Upper lobe of right lung (tissue), 1 donor: ENCODE results near the gene PLXNA4. TPM values are rescaled to one million over a fixed set of nuclear protein-coding genes. Genes with fewer than 3 reads are reported as not detected.

ENCODE experiments used
- ATAC-seq: fragments of 200-7000 bp; cut with Tn5 transposase; one replicate; pipeline ENCODE4 v1.9.1; 2020; ENCODE audit warnings: mild to moderate bottlenecking, moderate library complexity
- DNase-seq: peaks from one replicate; pipeline ENCODE4 v3.0.0-alpha.2; 2020
- H3K27ac ChIP-seq: fragments of 200-600 bp; one replicate; pipeline ENCODE4 v1.8.0; 2022
- H3K27me3 ChIP-seq: fragments of 200-600 bp; one replicate; pipeline ENCODE4 v1.8.0; 2022; ENCODE audit warnings: mild to moderate bottlenecking
- H3K36me3 ChIP-seq: fragments of 200-600 bp; one replicate; pipeline ENCODE4 v1.8.0; 2022
- H3K4me1 ChIP-seq: fragments of 200-600 bp; one replicate; pipeline ENCODE4 v1.8.0; 2022
- H3K4me3 ChIP-seq: fragments of 200-600 bp; one replicate; pipeline ENCODE4 v1.8.0; 2022; ENCODE audit warnings: mild to moderate bottlenecking
- H3K9me3 ChIP-seq: fragments of 200-600 bp; one replicate; pipeline ENCODE4 v1.8.0; 2022
- intact Hi-C: fragments of 100-400 bp; cut with DNase I; formaldehyde crosslinking; loops from one replicate; pipeline ENCODE4 v1.11.0; 2022
- total RNA-seq: library from RNA; stranded (reverse); fragmentation: NEBNext Ultra II Directional; extraction: Animal tissue kit (Norgen Biotek cat#: 25700); gene quantifications from one replicate; pipeline ENCODE4 v1.2.1, GENCODE V29; 2021
- TF ChIP-seq, protein P1 (sequence below): fragments of 200-600 bp; IDR thresholded peaks from one replicate; pipeline ENCODE4 v1.8.0; 2022; ENCODE audit warnings: antibody characterized with exemption
- donor health status: DM: no; HTN: yes; CAD: no; lungs with severe emphysema.

PLXNA4 gene
- total RNA-seq, 1 donor from 2014 or later: 7.2 TPM

DNA sequence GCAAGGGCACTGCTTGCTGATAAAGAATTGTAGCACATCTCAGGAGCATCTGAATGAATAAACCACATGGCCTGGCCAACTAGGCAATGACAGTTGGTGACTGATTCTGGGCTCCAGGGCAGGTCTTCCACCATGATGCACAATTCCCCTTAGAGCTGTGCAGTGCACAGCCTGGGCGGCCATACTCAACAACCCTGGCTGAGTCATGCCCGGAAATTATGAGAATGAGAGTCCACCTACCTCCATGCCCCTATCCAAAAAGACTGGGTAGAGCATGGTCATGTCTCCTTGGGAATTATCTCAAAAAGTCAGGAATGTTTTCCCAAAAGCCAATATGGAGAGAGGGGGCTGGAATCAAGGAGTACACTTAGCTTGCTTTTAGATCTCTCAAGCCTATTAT lies 425.6 kb downstream of the PLXNA4 start:
- DNase-seq: no peak
- TF ChIP-seq, protein P1, sequence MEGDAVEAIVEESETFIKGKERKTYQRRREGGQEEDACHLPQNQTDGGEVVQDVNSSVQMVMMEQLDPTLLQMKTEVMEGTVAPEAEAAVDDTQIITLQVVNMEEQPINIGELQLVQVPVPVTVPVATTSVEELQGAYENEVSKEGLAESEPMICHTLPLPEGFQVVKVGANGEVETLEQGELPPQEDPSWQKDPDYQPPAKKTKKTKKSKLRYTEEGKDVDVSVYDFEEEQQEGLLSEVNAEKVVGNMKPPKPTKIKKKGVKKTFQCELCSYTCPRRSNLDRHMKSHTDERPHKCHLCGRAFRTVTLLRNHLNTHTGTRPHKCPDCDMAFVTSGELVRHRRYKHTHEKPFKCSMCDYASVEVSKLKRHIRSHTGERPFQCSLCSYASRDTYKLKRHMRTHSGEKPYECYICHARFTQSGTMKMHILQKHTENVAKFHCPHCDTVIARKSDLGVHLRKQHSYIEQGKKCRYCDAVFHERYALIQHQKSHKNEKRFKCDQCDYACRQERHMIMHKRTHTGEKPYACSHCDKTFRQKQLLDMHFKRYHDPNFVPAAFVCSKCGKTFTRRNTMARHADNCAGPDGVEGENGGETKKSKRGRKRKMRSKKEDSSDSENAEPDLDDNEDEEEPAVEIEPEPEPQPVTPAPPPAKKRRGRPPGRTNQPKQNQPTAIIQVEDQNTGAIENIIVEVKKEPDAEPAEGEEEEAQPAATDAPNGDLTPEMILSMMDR: no peak
- Histone ChIP-seq H3K36me3 (no peaks in the 10 kb centered on the region), H3K4me3 (no peak overlapping the region), H3K27me3 (no peaks in the 10 kb centered on the region), H3K9me3 (no peaks in the 10 kb centered on the region), H3K4me1 (no peaks in the 10 kb centered on the region), H3K27ac (no peak overlapping the region)
- ATAC-seq: no peak
- intact Hi-C loops: no loop called here

DNA sequence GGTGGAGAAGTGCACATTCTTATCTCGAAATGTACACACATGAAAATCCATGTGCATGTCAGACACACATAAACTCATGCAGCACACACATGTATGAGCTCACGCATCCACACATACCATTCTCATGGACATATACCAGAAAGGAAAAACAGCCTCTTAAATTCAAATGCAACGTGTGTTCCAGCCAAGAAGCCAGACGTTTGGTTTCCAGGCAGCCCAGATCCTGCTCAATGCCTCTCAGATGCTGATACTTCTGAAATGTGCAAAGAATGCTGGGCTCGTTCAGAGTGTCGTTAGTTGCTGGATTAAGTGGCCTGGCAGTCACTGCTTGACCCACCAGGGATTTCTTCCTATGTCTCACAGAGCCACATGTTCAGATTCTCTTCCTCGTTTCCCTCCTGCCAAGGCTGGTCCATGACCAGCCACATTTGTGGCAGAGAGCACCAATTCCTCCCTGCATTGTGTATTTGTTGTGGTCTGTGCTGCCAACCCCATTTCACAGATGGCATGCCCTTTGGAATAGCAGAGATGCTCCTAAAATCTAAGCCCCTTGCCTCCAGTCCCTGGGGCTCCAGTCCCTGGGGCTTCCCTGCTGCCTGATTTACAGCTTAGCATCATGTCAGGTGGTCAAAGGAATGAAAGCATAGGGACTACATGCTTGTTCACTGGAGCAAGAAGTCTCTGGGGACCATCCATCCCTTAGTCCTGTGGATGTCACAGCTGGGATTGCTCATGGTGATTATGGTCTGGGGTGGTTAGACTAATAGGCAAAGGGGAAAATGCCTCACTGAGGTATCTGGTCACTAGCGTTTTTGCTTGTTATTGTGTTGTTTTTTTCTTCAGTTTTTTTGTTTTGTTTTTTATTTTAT lies 426.6 kb downstream of the PLXNA4 start:
- Histone ChIP-seq H3K27ac (no peak overlapping the region), H3K27me3 (no peaks in the 10 kb centered on the region), H3K4me3 (no peak overlapping the region), H3K36me3 (no peaks in the 10 kb centered on the region), H3K9me3 (no peaks in the 10 kb centered on the region), H3K4me1 (no peaks in the 10 kb centered on the region)
- TF ChIP-seq, protein P1: no peak
- ATAC-seq (no peak), DNase-seq (no peak)
- intact Hi-C loops: no loop called here

DNA sequence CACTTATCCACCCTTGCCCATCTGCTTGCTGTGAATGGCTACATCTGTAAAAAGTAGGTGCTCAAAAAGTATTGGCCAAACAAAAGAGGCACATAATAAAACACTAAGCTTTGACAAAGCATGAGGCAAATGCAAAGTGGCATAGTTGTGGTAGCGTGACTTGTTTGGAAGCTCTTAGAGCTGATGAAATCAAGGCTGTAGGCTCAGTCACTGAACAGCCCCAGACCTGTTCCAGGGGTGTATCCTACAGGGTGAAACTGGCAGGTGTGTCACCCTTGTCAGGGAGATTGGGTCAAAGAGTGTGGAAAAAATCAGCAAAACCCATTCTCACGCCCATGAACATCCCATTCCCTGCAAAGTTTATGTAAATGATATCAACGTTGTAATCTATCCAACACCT lies 427.4 kb downstream of the PLXNA4 start:
- ATAC-seq (no peak), DNase-seq (no peak)
- TF ChIP-seq, protein P1: no peak
- H3K4me3 ChIP-seq: no peak overlapping the region
- no peaks in the 10 kb centered on the region for H3K27me3 ChIP-seq
- H3K4me1 ChIP-seq: no peaks in the 10 kb centered on the region
- no peaks in the 10 kb centered on the region for H3K9me3 ChIP-seq
- no peak overlapping the region for H3K27ac ChIP-seq
- intact Hi-C loops: no loop called here
- H3K36me3 ChIP-seq: no peaks in the 10 kb centered on the region

DNA sequence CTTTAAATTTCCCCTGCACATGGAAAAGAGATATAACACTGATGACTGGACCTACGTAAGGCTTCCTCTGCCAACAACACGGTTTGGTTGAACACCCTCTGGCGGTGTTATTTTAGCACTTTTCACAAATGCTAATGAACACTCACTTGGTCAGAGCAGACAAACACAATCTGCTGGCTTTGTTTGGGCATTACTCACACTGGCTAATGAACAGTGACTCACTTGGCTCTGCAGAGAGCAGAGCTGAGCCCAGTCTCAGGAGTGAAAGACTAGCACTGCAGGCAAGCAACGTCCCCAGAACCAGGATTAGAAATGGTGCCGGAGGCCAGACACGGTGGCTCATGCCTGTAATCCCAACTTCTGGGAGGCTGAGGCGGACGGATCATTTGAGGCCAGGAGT lies 430.8 kb downstream of the PLXNA4 start:
- no peak for DNase-seq
- H3K27ac ChIP-seq: no peak overlapping the region
- intact Hi-C loops: no loop called here
- no peaks in the 10 kb centered on the region for H3K9me3 ChIP-seq
- H3K27me3 ChIP-seq: no peaks in the 10 kb centered on the region
- no peaks in the 10 kb centered on the region for H3K36me3 ChIP-seq
- H3K4me1 ChIP-seq: no peaks in the 10 kb centered on the region
- H3K4me3 ChIP-seq: no peak overlapping the region
- TF ChIP-seq, protein P1: no peak
- no peak for ATAC-seq

DNA sequence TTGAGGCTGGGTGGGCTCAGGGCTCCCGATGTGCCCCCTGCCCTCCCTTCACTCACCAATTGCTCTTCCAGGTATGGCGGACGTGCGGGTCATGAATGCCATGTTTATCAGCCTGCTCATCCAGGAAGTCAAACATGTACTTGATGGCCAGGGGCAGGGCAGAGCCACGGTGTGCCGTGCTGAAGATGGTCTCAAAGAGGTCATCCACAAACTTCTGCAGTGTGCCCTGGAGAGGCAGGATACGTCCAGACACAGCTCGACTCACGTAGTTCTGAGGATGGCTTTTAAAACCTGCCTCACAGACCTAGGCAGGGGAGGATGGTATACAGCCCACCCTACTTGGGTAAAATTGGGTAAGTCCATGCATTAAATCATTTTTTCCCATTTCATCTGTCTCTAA lies 431.2 kb downstream of the PLXNA4 start:
- Histone ChIP-seq H3K4me1 (no peaks in the 10 kb centered on the region), H3K27ac (no peak overlapping the region), H3K9me3 (no peaks in the 10 kb centered on the region), H3K27me3 (no peaks in the 10 kb centered on the region), H3K4me3 (no peak overlapping the region), H3K36me3 (no peaks in the 10 kb centered on the region)
- TF ChIP-seq, protein P1: no peak
- intact Hi-C loops: no loop called here
- no peak for ATAC-seq
- no peak for DNase-seq
